Measurements from ENCODE around the gene FZR1.

The FZR1 gene

DNA sequence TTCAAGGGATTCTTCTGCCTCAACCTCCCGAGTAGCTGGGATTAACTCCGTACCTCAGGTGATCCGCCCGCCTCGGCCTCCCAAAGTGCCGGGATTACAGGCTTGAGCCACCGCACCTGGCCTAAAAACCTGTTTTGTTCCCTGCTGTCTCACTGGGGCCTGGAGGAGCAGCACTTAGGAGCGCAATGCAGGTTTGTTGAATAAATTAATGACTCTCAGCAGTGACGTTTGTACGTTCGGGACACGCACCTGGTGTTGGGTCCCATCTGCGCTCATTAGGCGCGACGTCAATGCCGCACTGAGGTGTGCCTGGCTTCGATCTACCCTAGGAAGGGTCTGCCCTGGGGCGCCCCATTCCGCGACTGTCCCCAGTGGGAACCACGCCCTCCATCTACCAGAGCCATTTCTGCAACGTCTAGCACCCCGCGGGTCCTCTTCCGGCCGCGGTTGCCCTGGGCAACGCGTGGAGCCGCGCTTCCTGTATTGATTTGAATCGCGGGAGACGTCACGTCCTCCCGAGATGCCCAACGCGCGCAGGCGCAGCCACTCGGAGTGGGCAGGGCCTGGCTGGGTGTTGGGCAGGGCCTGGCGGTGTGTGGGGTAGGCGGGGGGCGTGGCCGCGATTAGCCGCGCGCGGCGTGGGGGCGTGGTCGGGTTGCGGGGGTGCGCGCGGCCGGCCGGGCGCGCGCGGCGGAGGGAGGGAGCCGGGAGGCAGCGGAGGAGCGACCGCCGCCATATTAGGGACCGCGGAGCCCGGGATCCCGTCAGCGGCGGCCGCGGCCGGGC, at the start of gene FZR1:
TSS of gene FZR1 (plus strand) at position 714 of the 786 bp plus-strand sequence. CDS start 16,679 bp downstream, outside the sequence.
- DNase-seq (ENCODE audit: low read depth in 3 of 3), result peak; percentile 99

DNA sequence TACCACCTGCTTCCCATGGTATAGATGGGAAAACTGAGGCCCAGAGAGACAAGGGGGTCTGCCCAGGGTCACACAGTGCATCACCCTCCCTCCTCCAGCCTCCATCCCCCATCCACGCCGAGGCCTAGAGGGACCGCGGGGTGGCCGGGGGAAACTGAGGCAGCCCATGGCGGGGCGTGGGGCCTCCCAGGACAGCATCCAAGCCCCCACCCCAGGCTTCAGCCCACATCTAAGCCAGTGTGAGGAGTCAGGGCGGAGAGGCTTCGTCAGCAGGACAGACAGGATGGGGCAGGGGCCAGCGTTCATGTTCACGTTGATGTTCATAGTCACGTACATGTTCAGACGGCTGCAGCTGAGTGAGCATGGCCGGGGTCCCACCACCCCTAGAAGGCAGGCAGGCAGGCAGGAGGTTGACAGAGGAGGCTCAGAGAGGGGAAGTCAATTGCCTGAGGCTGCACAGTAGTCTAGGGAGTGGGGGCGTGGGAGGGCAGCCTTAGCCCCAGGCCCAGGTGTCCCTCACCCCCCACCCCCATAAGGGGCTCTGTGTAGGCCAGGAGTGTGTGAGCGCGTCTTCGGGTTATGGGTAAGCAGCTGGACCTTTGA, 49.1 kb upstream of the FZR1 start:
- DNase-seq (ENCODE audit: low read depth in 3 of 3), result no peak

DNA sequence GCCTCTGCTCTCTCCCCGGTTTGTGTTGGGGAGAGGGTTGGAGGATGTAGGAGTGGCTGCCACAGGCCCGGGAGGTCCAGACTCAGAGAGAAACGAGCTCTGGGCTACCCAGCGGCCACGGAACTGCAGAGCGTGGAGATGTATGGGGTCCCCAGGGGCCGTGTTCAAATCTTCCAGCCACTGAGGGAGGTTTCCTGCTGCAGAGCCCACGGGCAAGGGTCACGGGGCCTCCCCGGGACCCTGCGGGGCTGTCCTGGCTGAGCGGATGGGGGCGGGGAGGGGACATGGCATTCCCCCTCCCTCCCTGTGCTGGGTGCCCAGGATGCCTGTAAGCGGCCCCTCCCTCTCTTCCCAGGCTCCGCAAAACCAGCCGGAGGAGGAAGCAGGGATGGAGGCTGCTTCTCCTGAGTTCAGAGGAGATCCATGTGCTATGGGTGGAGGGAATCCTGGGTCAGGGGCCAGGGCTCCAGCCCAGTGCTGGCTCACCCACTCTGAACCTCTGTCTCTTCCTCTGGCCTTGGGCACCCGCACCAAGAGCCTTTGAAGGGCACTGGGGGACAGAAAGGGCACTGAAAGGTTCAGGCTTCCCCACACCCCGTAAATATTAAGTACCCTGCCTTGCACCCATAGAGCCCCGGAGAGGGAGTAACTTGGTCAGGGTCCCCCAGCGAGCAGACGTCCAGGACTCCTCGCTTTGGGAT, 48.4 kb upstream of the FZR1 start:
- DNase-seq (ENCODE audit: low read depth in 3 of 3), result no peak

DNA sequence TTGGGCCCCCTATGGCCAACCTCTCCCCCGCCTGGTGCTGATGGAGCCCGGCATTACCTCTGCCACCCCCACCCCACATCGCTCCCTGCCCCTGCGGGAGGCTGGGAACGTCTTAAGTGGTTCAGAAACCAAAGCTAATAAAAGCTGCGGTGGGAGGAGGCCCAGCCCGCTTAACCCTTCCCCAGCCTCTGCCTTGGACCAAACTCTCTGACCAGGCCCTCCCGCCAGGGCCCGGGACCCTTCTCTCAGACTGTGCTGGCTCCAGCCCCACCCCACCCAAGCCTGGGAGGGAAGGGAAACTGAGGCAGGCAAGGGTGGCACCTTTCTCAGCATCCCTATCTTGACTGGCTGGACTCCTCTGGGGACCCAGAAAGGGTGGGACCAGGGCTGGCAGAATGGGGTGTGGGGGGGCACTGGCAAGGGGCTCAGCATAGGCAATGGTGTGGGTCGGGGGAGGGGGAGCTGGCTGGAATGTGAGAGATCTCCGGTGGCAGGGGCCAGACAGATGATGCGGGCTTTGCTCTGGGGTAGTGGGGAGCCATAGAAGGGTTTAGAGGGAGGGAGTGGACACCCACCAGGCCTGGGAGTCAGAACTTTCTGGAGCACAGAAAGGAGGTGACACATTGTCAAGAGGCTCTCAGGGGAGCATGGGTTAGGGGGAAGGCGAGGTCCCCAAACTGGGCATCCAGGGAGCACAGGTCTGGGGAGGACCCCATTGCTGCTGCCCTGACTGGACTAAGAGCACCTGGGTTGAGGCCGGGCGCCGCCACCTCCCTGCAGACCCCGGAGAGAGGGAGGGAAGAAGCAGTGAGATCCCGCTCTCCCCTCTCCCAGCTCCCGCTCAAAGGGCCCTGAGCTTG, 47.7 kb upstream of the FZR1 start:
- no peak for DNase-seq (ENCODE audit: low read depth in 3 of 3)

DNA sequence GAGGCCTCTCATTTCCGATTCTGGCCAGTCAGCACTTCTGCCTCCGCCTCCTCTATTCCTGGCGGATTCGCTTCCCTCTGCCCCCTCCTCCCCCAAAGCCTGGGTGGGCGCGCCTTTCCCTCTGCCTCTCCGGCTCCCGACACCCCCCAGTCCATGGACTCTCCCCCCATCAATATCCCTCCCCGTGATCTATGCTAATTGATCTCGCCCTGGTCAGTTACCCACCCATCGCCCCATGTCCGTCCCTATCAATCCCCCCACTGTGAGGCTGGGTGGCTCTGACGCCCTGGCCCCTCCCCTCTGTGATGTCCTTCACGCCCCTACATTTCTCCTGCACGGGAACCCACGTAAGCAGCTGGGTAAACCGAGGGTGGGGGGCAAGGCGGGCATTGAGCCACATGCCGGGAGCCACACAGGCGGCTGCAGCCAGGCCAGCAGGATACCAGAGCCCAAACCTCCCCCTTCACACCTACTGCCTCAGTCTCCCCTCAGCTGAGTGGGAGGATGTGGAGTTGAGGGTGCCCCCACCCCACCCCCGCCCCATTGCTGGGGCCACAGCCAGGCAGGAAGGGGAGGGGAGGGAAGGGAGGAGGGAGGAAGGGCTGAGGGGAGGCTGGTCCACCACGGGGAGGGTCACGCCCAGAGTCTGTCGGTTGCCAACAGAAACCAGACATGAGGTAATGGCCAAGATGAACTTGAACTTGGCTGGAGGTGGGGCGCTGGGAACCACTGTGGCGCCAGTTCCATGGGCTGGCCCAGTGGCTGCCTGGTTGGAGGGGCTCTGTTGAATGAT, 46.8 kb upstream of the FZR1 start:
- DNase-seq (ENCODE audit: low read depth in 3 of 3), result no peak

DNA sequence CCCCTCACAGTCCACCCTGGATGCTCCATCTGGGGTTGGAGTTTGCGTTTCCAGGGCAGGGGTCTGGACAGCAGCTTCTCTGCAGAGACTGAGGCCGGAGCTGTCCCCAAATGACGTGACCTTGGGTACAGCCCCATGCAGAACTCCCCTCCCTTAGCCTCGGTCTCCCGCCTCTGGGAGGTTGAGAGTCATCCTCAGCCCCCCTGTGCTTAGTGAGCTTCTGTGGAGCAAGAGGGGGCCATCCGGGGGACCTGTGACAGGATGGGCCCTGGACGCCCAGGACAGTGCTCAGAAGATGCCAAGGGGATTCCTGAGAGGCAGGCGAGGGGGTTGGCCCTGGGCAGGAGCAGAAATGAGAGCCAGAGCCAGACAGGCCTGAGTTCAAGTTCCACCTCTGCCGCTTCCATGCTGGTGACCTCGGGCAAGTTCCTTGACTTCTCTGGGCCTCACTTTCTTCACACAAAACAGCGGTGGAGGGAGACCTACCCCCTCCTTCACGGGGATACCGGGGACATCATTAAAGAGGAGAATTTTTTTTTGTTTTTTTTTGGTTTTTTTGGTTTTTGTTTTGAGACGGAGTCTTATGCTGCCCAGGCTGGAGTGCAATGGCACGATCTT, 46.0 kb upstream of the FZR1 start:
- no peak for DNase-seq (ENCODE audit: low read depth in 3 of 3)

DNA sequence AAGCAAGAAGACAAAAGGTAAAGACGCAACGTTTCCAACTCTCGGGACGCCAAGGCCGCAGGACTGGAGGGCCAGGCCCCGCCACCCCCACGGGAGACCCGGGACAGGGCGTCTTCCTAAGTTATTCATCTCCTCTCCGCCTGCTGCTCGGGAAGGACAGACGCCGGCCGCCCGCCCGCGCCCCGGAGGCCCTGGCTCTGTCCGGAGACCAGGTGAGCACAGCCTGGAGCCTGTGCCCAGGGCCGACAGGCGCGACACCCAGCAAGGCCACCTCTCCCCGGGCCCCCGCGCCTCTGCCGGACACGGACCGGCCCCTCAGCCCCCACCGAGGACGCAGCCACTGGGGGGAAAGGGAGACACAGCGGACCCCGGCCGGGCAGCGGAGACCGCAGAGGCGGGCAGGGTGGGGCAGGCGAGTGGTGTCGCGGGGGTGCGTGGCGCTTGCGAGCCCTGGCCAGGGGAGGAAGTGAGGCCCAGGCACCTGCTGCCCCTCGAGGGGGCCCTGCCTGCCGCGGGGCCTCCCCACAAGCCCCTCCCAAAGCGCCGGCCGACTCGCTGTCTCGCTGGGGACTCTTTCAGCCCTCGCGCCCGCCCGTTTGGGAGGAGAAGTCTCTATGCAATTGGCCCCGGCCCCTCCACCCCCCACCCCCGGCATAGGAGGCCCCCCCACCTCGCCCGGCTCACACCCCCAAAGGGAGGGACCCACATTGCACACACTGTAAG, 43.0 kb upstream of the FZR1 start:
- no peak for DNase-seq (ENCODE audit: low read depth in 3 of 3)

DNA sequence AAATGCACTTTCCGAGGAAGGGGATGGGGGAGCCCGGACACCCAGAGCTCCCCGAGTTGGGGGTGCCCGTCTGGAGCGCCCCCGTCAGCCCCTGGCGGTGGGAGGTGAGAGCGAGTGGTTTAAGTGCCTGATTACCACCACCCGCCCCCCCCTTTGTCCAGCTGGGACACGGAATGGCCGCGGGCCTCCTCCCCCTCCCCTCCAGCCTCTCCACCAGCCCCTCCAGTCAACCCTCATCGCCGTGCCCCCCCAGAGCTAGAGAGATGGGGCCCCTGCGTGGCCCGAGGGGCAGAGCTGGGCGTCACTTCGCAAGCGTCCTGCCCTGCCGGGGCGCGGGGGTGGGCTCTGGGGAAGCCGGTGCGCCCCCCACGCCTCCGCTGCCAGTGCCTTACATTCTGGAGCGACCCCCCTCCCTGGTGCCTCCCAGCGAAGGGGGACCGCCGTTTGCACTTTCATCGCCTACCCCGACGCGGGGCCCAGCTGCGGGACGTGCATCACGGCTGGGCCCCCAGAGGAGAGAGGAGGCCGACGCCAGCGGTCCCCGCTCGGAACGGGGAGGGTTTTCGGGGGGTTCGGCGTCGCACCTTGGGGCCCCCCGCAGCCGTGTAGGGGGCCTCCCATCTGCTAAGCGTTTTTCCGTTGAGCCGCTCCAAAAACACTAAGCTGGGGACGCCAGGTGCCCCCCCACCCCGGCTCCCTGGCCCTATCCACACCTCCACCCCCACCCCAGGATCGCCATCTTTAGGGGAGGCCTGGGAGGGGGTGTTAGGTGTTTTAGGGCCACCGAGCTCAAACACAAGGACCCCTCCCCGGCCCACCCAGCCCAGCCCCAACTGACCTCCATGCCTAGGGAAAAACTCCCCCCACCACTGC, 42.2 kb upstream of the FZR1 start:
- no peak for DNase-seq (ENCODE audit: low read depth in 3 of 3)

DNA sequence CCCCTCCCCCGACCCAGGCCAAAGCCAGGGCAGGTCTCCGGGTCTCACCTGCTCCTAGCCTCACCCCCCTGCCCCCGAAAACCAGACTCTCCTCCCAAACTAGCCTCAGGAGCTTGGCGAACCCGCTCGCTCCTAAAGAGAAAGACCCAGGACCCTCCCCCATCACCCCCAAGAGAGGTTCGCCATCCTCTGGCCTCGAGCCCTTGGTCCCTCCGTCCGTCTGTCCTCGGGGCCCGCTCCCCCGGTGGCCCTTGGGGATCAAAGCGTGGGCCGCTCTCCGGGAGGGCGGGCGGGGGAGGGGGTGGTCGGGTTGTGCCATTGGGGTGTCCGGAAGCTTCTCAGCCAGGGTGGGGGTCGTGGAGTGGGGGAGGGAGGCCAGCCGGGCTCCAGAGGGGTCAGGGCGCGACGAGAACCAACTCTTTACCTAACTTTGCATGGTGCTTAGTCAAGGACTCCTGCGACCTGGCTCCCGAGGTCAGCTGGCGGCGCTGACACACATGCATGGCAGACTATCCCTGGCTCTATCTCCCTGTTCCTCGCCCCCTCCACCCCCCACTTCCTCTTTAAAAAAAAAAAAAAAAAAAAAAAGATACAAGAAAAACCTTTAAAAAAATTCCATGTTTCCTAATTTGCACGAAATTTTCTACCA, 41.4 kb upstream of the FZR1 start:
- no peak for DNase-seq (ENCODE audit: low read depth in 3 of 3)

DNA sequence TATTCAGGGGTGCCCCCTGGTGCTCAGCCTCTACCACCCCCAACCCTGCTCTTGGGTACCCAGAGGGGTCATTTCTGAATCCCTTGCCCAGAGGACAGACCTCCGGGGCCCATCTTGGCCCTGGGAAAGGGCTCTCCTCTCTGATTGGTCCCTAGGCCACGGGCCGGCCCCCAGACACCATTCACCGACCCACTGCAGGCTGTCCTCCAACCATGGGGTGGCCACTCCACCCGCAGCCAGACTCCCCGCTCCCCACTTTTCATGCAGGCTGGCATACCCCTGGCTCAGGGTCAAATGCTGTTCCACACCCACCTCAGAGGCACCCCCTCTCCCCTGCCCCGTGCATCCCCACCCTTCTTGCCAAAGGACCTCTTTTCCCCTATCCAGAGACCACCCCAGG, 40.6 kb upstream of the FZR1 start:
- no peak for DNase-seq (ENCODE audit: low read depth in 3 of 3)

DNA sequence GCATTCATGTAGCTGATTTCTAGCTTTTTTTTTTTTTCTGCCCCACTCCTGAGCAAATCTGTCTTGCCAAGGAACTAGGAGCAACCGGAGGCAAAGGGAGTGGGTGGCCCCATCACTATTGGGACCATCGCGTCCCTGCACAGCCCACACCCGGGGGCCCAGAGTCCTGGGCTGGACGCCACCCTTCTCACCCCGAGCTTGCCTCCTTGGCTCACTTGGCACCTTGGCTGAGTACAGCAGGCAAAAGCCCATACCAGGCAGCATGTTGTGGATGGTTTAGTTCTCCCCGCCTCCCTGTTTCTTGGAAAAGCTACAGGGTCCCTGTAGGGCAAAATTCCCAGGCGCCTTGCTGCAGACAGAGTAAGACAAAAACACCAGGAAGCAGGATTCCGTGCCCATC, 39.5 kb upstream of the FZR1 start:
- no peak for DNase-seq (ENCODE audit: low read depth in 3 of 3)

DNA sequence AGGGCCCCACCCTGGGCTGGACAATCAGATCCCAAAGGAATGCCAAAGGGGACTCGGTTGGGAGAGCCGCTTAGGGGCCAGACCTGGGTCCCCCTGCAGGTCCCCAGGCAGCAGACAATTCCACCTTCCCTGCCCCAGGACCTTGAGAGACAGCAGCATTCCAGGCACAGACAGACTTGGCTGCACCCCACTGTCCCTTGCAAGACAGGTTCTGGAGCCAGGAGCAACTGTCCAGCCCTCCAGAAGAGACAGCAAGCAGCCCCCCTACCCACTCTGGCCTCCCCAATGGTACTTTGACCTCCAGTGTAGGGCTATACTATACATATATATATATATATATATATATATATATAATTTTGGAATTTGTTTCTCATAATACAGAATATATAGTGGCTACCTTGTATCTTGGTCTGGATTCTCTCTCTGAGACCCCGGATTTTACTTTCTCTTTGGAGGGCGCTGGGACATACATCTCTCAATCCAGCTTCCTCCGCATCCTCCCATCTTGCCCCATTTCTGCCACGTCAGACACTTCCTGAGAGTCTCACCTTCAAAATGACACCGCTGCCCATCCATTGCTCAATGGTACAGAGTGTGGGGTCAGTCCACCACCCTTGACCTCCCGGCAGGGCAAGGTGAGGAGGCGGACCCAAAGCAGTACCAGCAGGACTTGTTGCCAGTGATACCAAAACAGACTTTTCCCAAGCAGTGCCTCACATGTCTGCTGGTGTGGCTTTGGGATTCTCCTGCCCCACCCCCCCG, 38.5 kb upstream of the FZR1 start:
- DNase-seq (ENCODE audit: low read depth in 3 of 3), result no peak

DNA sequence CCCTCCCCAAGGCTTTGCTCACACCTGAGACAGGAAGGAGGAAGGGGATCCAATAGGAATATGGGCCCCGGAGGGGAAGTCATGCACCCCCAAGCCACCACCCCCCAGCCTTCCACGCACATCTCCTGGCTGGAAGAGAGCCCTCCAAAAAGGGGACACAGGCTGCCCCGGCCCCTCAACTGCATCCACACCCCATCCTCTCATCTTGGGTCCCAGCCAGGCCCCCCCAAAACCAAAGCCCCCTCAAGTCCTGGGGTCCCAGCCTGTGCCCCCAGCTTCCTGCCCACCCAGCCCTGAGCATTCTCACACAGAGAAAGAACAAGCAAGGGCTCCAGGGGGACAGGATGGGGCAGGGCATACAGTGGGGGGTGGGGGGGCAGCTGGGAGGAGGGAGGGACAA, 37.9 kb upstream of the FZR1 start:
- no peak for DNase-seq (ENCODE audit: low read depth in 3 of 3)

DNA sequence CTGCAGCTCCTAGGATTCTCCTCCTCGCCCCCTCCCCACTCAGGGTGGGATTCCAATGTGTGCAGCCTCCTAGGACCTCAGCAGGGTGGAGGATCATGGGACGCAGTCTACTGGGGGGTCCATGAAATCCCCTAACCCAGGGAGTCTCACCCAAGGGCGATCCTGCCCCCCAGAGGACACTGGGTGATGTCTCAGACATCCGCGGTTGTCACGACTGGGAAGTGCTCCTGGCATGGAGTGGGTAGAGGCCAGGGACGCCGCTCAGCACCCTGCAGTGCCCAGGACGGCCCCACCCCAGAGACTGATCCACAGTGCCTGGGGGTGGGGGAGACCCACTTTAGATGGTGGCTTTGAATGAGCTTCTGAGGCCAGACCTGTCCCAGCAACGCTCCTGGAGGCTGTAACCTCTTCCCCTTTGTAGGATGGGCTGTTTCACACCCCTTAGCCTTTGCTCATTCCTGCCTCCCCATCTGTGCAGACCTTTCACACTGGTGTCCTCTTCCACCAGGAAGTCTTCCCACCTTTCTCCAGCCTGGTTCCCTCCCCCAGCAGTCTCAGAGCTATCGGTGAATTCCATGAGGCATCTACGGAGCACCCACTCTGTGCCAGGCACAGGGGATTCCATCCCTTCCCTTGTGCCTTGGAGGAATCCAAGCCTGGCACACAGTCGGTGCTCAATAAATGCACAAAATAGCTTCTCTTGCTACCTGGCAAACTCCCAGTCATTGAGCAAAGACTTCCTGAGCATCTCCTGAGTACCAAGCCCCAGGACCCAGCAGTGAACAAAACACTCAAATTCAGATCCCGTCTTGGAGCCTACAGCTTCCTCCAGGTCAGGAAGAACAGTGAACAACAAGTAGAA, 36.2 kb upstream of the FZR1 start:
- DNase-seq (ENCODE audit: low read depth in 3 of 3), result no peak

DNA sequence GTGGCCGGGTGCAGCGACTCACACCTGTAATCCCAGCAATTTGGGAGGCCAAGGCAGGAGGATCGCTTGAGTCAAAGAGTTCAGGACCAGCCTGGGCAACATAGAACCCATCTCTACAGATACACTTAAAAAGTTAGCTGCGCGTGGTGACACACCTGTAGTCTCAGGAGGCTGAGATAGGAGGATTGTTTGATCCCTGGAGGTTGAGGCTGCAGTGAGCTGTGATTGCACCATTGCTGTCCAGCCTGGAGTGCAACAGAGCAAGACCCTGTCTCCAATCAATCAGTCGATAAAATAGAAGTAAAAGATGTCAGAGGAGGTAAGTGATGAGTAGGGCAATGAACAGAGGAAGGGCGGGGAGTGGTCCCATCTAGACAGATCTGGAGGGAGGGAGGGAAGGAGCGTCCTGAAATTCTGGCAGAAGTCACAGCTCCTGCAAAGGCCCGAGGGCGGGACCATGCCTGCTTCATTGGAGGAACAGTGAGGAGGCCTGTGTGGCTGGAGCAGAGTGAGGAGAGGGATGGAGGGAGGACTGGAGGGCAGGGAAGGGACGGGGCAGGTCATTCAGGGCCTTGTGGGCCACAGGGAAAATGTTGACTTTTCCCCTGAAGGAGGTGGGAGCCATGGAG, 35.5 kb upstream of the FZR1 start:
- no peak for DNase-seq (ENCODE audit: low read depth in 3 of 3)

DNA sequence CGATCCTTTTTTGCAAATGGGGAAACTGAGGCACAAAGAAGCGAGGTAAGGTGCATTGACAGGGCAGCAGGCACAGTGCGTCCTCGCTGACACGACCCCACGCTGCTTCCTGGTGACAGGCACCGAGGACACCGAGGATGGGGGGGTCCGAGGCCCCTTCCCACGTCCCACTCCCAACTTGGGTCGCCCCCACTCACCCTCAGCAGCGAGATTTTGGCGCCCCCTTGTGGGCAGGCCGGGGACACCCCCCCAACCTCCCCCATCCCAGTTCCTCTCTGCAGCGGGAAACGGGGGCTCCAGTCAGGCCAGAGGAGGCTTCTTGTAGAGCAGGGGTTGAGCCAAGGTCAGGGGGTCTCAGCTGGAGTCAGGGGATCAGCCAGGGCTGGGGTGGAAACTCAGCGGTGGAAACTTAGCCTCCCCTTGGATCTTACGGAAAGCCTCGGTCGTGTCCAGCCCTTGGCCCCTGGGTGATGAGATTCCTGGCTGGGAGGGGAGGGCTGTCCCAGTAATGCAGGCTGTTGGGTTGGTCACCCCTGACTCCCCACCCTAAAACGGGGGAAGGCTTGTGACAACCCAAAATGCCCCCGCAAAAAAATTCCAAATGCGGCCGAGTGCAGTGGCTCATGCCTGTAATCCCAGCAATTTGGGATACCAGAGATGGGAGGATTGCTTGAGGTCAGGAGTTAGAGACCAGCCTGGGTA, 34.0 kb upstream of the FZR1 start:
- DNase-seq (ENCODE audit: low read depth in 3 of 3), result no peak
